SKM-1 (cell line): ENCODE data around the gene NF1.
"Not testable (repeated sequence)": the region's sequence is repeated elsewhere in the genome, so short reads cannot be mapped to it uniquely, and the experiment has no call there.

Experiments used
- DNase-seq: peaks from one replicate; lab custom pipeline; 2025; ENCODE audit not compliant: unreplicated experiment; lab: John Stamatoyannopoulos, UW

Gene NF1

DNA sequence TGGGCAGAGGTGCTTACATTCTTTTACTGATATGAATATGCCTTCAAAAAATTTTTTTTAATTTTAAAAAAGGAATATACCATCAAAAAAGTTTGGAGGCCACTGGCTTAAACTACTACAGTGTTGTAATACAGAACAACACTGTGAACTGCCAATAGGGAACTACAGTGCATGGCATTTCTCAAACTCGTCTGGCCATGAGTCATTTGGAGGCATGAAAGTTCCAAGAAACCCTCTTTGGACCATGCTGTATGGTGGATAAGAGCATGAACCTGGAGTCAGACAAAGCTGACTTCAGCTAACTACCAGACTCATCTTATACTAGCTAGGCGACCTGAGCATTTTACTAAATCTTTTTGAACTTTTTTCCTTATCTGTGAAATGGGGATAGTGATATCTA is 9.2 kb upstream of the NF1 start:
- peak; percentile 43 for DNase-seq

DNA sequence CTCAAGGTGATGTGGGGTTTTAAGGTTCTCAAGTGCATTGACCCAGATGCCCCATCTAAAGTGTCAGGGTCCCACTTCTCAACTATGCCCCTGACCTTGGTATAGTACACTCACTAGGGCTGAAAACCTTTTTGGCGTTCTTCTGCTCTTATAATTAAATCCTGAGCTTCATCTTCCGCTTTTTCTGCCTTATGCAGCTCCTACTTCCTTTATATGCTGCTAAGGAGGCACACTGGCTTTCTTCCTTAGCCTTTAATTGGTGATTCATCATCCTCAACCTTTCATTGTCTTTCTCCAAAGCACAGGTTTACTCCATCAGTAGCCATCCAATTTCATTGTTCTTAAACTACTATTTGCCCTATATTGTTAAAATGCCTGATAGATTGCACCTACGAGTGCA is 5.3 kb upstream of the NF1 start:
- no peak for DNase-seq

DNA sequence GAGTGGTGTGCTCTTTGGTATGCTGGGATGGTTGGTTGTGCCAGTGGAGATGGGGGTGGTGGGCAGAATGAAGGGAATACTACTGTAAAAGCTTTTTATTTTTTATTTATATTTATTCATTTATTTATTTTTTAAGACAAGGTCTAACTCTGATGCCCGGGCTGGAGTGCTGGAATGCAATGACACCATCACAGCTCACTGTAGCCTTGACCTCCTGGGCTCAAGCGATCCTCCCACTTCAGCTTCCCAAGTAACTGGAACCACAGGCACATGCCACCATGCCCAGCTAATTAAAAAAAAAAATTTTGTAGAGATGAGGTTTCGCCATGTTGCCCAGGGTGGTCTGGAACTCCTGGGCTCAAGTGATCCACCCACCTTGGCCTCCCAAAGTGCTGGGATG is 4.1 kb upstream of the NF1 start:
- not testable (repeated sequence) for DNase-seq

DNA sequence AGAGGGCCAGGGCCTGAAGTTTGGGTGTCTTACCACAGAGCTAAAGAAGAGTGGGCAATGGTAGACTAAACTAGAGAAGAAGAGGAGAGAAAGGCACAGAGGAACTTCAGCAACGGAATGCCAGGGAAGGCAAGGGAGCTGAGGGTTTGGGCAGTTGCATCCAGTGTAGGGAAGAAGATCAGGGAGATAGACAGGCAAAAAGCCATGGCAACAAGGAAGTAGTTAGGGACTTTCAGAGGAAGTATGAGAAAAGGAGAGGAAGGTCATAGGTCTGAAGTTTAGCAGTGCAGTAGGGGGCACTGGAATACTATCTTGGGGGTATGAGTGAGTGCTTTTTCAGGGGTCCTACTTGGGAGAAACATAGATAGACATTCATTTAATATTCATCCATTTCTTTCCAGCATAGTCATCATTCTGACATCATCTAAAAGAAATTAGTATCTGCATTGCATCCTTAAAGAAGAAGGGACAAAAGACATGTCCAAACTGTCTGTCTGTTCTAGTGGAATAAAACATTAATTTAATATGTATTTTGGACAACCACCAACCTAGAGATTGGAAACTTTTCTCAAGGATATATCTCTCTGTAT is 2.2 kb upstream of the NF1 start:
- DNase-seq = no peak

DNA sequence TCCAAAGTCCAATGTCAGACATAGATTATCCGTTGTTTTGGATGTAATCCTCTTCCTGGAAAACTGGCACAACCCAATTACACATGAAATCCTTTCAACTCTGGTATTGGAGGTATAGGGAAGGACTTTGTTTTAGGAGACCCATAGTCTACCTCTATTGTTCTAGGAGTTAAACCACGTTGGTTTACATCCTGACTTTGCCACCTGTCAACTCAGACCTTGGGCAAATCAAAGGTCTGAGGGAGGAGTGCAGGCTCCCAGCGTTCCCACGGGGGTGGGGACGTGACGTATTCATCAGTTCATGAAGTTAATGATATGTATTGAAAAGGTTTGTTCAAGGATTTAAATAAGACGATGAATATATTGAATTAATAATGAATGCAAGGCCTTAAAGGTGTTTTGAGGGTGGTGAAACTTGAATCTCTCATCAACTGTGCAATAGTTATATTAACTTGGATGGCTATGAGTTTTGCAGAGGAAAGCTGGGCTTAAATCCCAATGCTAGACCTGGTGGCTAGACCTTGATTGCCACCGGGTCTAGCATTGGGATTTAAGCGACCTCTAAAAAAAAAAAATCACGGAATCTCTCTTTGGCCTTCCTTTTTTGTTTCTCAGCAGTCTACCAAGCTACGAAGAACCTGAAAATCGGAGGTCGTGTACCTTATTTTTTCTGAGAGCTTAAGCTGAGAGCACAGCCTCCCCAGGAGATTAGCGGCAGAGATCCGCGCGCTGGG is 744 bp upstream of the NF1 start:
- DNase-seq = no peak

DNA sequence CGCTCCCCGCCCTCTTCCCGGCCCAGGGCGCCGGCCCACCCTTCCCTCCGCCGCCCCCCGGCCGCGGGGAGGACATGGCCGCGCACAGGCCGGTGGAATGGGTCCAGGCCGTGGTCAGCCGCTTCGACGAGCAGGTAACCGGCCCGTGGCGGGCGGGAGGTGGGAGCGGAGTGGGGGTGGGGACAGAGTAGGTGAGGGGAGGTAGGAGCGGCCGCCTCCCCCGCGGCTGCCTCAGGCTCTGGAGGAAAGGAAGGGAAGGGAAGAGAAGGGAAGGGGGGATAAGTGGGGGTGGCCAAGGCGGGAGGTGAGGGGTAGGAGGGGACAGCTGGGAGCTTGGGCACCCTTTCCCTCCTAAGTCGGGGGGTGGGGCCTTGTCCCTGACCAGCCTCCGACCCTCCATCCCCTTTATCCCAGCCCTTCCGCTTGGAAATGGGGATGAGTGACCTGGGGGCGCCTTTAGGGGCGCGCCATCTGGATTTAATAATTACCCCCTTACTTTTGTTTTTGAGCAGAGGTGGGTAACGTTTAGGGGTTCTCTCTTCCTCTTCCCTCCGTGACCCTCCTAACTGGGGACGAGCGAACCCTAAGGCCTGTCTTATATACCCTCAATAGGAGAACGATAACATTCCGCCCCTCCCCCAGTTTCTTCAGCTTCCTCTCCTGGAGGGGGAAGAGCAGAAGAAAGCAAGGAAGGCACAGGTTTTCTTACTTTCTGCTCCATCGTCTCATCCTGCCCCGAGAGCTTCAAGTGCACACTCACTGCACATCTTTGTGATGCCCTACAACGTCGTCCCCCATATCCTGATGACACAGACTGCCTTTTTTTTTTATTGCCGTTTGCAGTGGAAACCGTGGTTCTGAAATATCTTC is 694 bp downstream of the NF1 start:
- DNase-seq = peak; percentile 63

DNA sequence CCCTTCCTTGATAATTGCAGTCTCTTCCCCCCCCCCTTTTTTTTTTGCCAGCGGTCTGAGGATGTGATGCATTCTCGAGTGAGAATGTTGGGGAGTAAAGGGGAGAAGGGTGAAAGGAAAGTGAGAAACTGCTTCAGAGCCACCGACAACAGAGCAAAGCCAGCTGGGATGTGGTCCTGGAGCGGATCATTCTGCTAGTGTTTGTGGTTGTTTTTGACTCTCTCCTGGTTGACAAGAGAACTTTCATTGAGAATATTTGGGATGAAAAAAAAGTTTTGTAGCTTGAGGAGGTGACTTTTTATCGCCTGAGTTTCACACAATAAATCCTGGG is 1.3 kb downstream of the NF1 start:
- DNase-seq = no peak

DNA sequence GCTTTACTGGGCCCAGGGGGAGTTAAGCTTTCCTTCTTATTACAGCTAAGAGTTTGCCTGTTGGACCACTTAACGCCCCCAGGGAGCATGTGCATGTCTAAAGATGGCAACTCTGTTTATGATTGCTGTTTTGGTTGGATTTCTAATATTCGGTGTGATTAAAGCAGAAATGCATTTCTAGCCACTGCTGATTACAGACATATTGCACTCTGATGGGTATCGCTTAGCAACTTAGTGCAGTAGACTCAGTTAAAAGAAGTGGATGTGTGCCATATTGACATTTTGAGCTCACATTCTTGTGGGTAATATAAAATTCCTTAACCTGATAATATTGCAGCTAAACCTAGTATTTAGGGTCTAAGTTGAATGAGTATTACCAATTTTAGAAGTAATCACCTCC is 4.2 kb downstream of the NF1 start:
- no peak for DNase-seq

DNA sequence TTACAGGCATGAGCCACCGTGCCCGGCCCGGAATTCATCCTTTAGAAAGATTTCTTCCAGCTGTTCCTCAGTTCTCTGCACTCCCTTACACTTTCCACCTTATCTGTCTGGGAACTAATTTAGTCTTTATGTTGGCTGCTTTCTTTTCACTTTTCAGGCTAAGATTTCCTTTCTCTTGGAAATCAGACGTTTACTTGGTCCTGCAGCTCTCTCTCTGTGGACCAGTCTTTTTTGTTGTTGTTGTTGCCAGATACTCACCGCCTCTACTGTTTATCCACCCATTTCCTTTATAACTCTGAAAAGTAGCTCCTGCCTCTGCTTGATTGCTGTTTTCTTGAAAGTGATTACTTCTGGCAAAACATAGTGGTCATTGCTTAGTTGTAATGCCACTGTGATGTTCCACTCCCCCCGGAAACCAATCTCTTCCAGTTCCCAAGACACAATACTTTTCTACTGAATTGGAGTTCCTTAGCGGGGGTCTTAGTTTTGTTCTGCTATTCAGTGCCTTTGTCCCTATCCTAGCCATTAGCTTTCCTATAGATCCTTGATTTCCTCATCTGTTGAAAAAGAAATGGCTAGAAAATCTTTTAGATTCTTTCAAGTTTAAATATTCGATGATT is 6.2 kb downstream of the NF1 start:
- DNase-seq = no peak

DNA sequence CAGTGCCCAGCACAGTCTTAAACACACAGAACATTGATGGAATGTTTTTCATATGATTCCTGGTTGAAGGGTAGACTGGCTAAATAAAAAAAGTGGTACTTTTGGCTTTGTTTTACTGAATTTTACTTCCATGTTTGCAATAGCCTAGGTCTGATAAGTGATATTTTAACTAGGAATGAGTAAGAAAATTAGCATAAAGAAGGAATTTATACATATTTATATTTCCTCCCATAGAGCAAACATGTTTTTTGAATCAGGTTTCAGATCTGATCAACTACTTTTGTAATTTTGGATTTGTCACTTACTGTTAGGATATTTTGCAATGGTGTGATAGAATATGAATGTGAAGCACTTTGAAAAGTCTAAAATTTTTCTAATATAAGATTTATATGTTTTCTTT is 7.2 kb downstream of the NF1 start:
- DNase-seq = no peak

DNA sequence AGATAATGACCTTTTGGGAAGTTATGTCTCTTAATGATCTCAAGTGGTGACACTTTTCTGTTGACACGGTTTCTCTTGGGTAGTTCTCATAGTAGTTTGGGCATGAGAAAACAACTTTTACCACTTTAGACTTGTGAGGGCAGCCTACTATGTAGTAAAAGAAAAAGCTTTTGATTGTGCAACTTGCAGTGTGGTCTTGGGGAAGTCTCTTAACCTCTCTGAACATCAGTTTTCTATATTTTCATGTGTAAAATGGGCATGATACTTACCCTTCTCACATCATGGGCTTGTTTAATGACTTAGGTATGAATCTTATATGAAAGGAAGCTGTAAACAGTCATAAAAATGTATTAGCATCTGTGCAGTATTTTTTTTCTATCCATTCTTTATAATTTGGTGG is 11.2 kb downstream of the NF1 start:
- DNase-seq = no peak

DNA sequence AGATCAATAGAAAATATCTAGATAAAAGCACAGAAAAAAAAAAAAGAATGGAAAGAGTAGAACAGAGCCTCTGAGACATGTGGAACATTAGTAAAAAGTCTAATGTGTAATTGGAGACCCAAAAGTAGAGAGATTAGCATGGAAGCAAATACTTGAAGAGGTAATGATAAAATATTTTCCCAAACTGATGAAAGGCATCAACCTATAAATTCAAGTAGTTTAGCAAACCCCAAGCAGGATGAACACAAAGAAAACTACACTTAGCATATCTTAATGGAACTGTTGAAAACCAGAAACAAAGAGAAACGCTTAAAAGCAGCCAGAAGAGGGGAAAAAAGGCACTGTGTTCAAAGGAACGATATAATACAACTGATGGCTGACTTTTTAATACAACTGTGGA is 16.4 kb downstream of the NF1 start:
- DNase-seq = no peak

DNA sequence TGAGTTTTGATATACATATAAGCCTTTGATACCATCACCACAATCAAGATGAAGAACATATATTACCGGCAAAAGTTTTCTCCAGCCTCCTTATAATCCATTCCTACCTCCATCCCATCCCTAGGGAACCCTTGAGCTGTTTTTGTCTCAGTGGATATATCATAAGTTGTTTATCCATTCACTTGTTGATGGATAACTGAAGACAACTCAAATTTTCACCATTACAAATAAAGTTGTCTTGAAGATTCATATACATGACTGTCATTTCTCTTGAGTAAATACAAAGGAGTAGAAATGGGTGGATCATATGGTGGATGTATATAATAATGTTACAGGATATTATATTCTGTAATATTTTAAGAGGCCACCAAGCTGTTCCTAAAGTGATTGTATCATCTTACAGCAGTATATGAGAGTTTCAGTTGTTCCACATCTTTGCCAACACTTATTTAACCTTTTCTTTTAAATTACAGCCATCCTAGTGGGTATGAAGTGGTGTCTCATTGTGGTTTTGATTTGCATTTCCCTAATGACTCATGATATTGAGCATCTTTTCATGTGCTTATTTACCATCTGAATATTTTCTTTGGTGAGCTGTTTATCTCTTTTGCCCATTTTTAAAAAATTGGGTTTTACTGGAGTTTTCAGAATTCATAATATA is 17.4 kb downstream of the NF1 start:
- no peak for DNase-seq

DNA sequence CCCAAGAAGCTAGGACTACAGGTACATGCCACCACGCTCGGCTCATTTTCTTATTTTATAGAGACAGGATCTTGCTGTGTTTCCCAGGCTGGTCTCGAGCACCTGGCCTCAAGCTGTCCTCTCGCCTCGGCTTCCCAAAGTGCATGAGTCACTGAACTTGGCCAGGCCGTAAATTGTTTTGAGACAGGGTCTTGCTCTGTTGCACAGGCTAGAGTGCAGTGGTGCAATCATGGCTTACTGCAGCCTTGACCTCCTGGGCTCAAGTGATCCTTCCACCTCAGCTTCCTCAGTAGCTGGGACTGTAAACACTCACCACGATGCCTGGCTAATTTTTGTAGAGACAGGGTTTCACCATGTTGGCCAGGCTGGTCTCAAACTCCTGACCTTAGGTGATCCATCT is 18.6 kb downstream of the NF1 start:
- peak; percentile 13 for DNase-seq

DNA sequence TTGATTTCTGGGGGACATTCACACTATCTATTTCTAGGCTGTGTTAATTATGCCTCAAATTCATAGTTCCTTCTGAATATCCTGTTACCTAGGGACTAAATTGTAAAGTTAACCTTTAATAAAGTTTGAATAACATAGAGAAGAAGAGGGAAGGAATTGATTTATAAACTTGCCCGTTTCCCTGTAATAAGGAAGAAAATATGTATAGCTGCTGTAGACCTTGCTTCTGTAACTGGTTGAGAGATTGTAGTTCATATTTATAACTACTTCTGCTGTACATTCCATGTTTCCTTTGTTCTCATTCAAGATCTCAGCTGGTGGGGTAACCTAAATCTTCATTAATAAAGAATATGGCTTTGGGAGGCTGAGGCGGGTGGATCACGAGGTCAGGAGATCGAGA is 19.2 kb downstream of the NF1 start:
- DNase-seq = no peak

DNA sequence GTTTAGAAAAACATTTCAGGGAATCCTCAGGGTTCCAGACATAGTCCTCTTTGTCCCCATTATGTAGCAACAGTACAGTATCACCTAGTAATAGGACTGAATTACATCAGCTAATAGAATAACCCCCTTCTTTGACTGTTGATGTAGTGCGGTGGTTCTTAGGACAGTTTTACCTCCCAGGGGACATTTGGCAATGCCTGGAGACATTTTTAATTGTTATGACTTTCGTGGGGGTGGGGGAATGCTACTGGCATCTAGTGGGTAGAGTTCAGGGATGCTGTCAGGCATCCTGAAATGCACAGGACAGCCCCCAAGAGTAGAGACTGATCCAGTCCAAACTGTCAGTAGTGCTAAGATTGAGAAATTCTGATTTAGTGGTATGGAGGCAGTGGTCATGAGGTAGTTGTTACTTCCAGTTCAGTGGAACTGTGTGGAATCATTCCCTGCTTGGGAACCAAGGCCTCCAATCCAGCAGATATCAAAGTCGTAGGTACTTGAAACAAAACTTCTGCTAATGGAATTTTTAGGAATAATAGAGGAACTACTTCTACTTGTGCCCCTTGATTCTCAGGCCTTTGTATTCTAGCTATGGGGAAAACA is 20.3 kb downstream of the NF1 start:
- no peak for DNase-seq

DNA sequence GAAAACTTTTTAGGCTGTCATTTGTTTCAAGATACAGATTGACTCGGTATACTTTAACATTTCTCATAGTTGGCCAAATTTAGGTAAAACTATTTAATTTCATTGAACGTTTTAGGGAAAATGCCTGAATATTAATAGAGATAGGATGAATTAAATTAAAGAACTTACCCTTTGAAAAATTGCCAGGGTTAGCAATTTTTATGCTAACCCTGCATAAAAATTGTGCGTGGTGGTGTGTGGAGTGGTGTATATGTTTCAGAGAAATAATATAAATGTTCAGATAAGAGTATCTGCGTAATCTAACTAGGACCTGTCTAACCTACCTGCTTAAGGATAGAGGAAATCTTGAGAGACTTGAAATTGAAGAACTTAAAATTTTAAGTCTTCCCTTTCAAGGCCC is 21.4 kb downstream of the NF1 start:
- no peak for DNase-seq

DNA sequence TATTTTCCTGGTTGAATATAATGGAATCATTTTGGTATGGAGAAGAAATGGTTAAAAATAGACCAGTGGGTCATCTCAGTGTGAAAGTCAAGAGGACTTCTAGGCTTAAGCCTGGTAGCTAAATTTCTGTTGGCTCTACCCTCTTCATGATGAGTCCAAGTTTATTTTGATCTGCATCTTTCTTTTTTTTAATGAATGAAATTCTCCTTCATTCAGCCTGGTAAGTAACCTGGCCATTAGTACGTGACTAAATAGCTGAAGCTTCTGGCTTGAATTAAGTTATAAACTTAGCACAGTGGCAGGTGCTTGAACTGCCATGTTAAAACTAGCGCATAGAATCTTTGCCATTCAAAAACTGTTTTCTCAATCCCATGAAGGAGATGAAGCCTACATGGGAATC is 28.0 kb downstream of the NF1 start:
- DNase-seq = no peak

DNA sequence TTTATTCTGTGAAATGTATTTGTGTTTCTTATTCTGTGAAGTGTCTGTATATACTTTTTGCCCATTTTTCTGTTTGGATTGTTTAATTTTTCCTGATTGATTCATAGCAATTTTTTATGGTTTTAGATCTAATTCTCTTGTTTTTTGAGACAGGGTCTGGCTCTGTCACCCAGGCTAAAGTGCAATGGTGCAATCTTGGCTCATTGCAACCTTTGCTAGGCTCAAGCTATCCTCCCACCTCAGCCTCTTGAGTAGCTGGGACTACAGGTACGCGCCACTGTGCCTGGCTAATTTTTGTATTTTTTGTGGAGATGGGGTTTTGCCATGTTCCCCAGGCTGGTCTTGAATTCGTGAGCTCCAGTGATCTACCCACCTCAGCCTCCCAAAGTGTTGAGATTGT is 31.5 kb downstream of the NF1 start:
- no peak for DNase-seq

DNA sequence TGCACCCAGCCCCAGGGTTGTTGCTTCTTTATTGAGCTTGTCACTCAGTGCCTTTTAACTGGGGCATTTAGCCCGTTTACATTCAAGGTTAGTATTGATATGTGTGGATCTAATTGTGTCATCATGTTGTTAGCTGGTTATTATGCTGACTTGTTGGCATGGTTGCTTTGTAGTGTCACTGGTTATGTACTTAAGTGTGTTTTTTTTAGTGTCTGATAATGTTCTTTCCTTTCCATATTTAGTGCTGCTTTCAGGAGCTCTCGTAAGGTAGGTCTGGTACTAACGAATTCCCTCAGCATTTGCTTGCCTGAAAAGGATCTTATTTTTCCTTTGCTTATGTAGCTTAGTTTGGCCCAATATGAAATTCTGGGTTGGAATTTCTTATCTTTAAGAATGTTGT is 33.5 kb downstream of the NF1 start:
- no peak for DNase-seq
